GM21723 (cell line): ENCODE measurements around the gene GCN1.
"Not testable (repeated sequence)": the region's sequence is repeated elsewhere in the genome, so short reads cannot be mapped to it uniquely, and the experiment has no call there.

Experiments
- ATAC-seq: cut with Tn5 transposase; IDR thresholded peaks from one replicate; pipeline ENCODE4 v1.9.1; 2021; ENCODE audit warnings: mild to moderate bottlenecking, moderate library complexity; ENCODE audit not compliant: unreplicated experiment

The GCN1 gene

DNA sequence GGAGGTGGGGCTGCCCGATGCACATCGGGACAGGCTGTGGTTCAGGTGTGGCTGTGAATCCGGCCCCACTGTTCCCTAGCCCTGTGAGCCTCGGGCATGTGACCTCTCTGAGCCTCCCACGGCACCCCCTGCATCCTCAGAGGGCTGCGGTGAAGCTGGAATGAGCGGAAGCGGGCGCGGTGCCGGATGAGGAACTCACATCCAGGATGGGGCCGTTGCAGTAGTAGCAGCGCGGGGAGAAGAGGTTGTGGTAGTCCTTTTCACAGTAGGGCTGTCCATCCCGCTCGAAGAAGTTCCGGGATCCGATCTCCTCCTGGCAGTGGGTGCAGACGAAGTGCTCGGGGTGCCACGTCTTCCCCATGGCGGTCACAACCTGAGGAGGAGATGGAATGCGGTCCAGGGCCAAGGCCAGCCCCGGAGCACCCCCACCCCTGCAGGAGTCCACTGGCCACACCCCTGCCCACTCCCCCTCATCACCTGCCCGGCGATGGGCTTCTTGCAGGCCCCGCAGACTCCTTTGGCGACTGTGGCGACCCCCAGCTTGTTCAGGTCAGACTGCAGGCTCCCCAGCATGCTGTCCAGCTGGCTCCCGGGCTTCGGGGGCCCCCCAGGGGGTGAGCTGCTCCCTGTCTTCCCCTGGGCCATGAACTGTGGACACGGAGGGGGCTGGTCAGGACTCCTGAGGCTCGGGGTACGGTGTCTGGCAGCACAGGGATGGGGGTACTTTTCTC lies 20.3 kb upstream of the GCN1 start:
- ATAC-seq: no peak

- no peak for ATAC-seq
Observed at GRCh38 chr12:120213758-120214157, 19.2 kb upstream of the GCN1 start.

- ATAC-seq: not testable (repeated sequence)
Observed at GRCh38 chr12:120213182-120213581, 18.7 kb upstream of the GCN1 start.

GRCh38 chr12:120212301-120212700 lies 17.8 kb upstream of the GCN1 start:
- ATAC-seq: no peak

- ATAC-seq: no peak
Observed at GRCh38 chr12:120211904-120212283, 17.4 kb upstream of the GCN1 start.

DNA sequence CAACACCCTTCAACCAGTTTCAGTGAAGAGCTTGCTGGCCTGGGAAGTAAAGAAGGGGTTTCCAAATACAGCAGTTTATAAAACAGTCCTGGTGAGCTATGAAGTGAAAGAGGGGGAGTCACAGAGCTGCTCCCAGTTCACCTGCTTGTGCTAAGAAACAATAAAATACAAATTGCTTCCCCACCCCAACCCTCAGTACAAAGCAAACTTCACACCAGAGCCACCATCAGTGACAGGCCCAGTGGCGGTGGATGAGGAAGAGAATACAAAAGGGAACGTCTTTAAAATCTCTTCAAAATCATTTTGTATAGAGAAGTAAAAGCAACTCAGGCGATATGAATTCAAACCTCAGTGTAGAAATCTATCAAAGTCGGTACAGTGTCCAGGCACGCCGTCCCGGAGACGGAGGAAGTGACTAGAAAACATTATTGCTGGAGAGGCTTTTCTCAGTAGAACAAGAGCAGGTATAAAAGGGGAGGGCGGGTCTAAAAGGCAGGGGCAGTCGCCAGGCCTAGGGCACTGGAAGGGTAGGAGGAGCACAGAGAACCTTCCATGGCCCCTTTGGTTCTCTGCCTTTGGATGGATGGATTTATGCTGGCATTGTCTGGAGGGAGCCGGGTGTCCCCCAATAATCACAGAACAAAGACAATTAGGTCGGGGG lies 16.9 kb upstream of the GCN1 start:
- no peak for ATAC-seq

GRCh38 chr12:120209851-120210250 lies 15.3 kb upstream of the GCN1 start:
- ATAC-seq: no peak

- ATAC-seq: no peak
Observed at GRCh38 chr12:120207227-120207626, 12.7 kb upstream of the GCN1 start.

DNA sequence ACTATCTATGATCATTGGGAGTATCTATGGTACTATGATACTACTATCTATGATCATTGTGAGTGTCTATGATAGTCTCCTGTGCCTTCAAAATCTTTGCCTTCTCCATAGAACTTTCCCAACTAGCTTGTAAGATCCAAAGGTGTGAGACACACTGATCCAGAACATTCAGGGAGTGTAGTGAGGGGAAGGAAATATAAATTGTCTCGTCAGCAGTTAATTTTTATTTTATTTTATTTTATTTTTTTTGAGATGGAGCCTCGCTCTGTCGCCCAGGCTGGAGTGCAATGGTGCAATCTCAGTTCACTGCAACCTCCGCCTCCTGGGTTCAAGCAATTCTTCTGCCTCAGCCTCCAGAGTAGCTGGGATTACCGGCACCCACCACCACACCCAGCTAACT lies 12.3 kb upstream of the GCN1 start:
- ATAC-seq: not testable (repeated sequence)

GRCh38 chr12:120206228-120206627 lies 11.7 kb upstream of the GCN1 start:
- no peak for ATAC-seq

- ATAC-seq: no peak
Observed at GRCh38 chr12:120204171-120204570, 9.7 kb upstream of the GCN1 start.

DNA sequence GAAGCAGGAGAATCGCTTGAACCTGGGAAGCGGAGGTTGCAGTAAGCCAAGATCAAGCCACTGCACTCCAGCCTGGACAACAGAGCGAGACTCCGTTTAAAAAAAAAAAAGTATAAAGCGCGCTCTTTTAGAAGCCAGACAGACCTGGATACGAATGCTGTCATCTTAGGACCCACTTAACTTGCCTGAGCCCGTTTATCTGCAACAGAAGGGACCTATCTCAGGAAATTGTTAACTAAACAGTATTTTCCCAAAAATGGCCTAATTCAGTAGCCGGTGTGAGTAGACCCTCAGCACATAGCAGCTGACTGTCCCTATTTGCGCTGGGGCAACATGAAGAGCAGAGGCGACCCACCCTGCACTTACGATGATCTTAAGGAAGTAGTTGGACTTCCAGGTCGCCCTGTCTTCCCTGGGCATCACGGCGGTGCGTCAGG lies 5.9 kb upstream of the GCN1 start:
- ATAC-seq: no peak

GRCh38 chr12:120199595-120200306 lies 5.2 kb upstream of the GCN1 start:
- ATAC-seq: no peak

GRCh38 chr12:120199025-120199424 lies 4.5 kb upstream of the GCN1 start:
- no peak for ATAC-seq

- ATAC-seq: no peak
Observed at GRCh38 chr12:120197542-120197887, 3.0 kb upstream of the GCN1 start.

- ATAC-seq: not testable (repeated sequence)
Observed at GRCh38 chr12:120196817-120197541, 2.5 kb upstream of the GCN1 start.

DNA sequence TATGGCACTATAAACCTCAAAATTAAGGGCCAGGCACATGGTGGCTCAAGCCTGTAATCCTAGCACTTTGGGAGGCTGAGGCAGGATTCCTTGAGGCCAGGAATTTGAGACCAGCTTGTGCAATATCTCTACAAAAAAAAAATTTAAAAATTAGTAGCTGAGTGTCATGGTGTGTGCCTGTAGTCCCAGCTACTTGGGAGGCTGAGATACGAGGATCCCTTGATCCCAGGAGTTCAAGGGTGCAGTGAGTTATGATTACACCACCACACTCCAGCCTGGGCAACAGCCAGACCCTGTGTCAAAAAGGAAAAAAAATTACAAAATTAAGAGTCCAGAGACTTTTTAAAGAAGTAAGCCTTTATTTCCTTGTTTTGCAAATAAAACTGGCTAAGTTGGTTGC lies 1.8 kb upstream of the GCN1 start:
- ATAC-seq: no peak

- peak; percentile 28 for ATAC-seq
Observed at GRCh38 chr12:120194226-120194533, 335 bp downstream of the GCN1 start.

- ATAC-seq: not testable (repeated sequence)
Observed at GRCh38 chr12:120193286-120193685, 1.2 kb downstream of the GCN1 start.

DNA sequence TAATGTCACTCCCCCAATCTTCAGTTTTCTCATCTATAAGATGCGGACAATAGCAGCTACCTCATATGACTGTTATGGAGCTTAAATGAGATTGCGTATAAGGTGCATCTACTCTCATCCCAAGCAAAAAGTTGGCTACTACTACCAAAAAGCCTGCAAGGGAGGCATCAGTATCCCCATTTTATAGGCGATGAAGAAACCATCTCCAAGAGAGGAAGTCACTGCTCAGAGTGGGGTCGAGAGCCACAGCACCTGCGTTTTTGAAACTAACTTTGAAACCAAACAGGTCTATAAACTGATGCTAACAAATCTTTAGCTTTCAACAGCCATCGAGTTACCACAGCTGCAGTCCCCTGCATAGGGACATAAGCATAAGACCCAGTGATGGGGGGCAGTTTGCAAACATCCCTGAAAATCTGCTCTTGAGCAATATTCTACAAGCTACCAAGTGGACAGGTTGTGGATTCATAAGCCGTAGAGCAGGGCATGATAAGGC lies 3.5 kb downstream of the GCN1 start:
- ATAC-seq: no peak

DNA sequence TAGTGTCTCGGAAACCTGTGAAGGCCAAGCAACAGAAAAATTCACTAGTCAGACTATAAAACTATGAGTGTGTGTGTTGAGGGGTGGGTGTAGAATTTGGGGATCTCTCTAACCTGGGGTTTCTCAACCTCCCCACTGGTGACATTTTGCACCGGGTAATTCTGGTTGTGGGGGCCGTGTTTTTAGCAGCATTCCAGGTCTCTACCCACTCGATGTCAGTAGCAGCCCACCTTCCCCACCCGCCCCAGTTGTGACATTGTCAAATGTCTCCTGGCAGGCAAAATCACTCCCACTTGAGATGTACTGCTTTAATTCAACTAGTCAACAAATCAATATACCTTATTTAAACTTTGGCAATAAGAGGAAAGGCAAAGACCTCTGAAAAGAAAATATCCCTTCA lies 4.1 kb downstream of the GCN1 start:
- no peak for ATAC-seq
